Measurements from ENCODE around the gene CTLA4. TPM values are rescaled to one million over a fixed set of nuclear protein-coding genes. Genes with fewer than 3 reads are reported as not detected.

Gene CTLA4
- total RNA-seq = not detected in 2 replicates

GRCh38 chr2:203867561-203868200 lies at the start of gene CTLA4:
Gene CTLA4 (plus strand): TSS chr2:203867771. CDS start chr2:203867943, 172 bp downstream.

Other genes with a start within 250 kb of the CTLA4 start
- gene CD28, start 161.1 kb upstream of the CTLA4 start, total RNA-seq = under 0.01 TPM in 2 replicates
- gene ICOS, start 69.0 kb downstream of the CTLA4 start, total RNA-seq = not detected in 2 replicates

Data from smooth muscle cell of the umbilical artery (primary cell).